CD14-positive monocyte (primary cell): ENCODE data around the gene WDR38. TPM values are rescaled to one million over a fixed set of nuclear protein-coding genes. Genes with fewer than 3 reads are reported as not detected.

ENCODE experiments used
- DNase-seq, 3 donors: peaks; one replicate each; pipeline ENCODE4 v3.0.0-alpha.2; 2011 to 2022
- H2AFZ ChIP-seq: 2 replicates; pipeline ENCODE4 v1.6.0; 2012; ENCODE audit warnings: mild to moderate bottlenecking, low read depth, low read length, inconsistent platforms; ENCODE audit not compliant: insufficient read depth, poor library complexity, severe bottlenecking
- H3K27ac ChIP-seq, 2 donors: 1 replicate in 1 of 2; 2 replicates in 1 of 2; pipeline ENCODE4 v1.5.1; 2012 to 2013; ENCODE audit warnings: low read length in 2 of 2, control low read depth in 1 of 2, inconsistent platforms in 1 of 2, low read depth in 1 of 2, mild to moderate bottlenecking in 1 of 2
- H3K27me3 ChIP-seq, 2 donors: one replicate each; pipeline versions ENCODE4 v1.6.0 to v1.6.1; 2011 to 2013; ENCODE audit warnings: low read length in 2 of 2; ENCODE audit not compliant: control insufficient read depth in 2 of 2, insufficient read depth in 2 of 2
- H3K36me3 ChIP-seq, 2 donors: replicated peaks in 1 of 2; 1 replicate in 1 of 2; 2 replicates in 1 of 2; pipeline versions ENCODE4 v1.5.1 to v1.6.1; 2012 to 2013; ENCODE audit warnings: low read length in 2 of 2, control low read depth in 1 of 2, inconsistent platforms in 1 of 2, mild to moderate bottlenecking in 1 of 2; ENCODE audit not compliant: insufficient read depth in 2 of 2, control insufficient read depth in 1 of 2
- H3K4me1 ChIP-seq, 2 donors: 1 replicate in 1 of 2; 2 replicates in 1 of 2; pipeline versions ENCODE4 v1.5.1 to v1.6.1; 2012 to 2013; ENCODE audit warnings: low read length in 2 of 2, control low read depth in 1 of 2, inconsistent platforms in 1 of 2, mild to moderate bottlenecking in 1 of 2, moderate library complexity in 1 of 2; ENCODE audit not compliant: insufficient read depth in 2 of 2, control insufficient read depth in 1 of 2
- H3K4me2 ChIP-seq: replicated peaks from 2 replicates; pipeline ENCODE3; 2012; ENCODE audit warnings: low read length, moderate library complexity, mild to moderate bottlenecking; ENCODE audit not compliant: poor library complexity, severe bottlenecking; ENCODE audit errors: extremely low read depth
- H3K4me3 ChIP-seq, 3 experiments: fragments of 200-600 bp in 1 of 3; sonication (generic) in 1 of 3; replicated peaks in 1 of 3; 1 replicate in 2 of 3; 2 replicates in 1 of 3; pipeline ENCODE4 v1.5.1; 2011 to 2013; ENCODE audit warnings: low read length in 3 of 3, mild to moderate bottlenecking in 3 of 3, control low read depth in 2 of 3, low read depth in 2 of 3, inconsistent platforms in 1 of 3, moderate library complexity in 1 of 3
- H3K79me2 ChIP-seq: 2 replicates; pipeline ENCODE4 v1.6.0; 2012; ENCODE audit warnings: mild to moderate bottlenecking, control low read depth, inconsistent platforms, low read length, moderate library complexity; ENCODE audit not compliant: insufficient read depth
- H3K9ac ChIP-seq: 2 replicates; pipeline ENCODE4 v1.6.0; 2017; ENCODE audit warnings: low read length, mild to moderate bottlenecking; ENCODE audit not compliant: insufficient read depth, poor library complexity, severe bottlenecking
- H3K9me3 ChIP-seq, 2 donors: replicated peaks in 1 of 2; 1 replicate in 1 of 2; 2 replicates in 1 of 2; pipeline versions ENCODE4 v1.5.1 to v1.6.1; 2012 to 2013; ENCODE audit warnings: low read length in 2 of 2, control low read depth in 1 of 2; ENCODE audit not compliant: control insufficient read depth in 1 of 2, insufficient read depth in 1 of 2
- H4K20me1 ChIP-seq: 2 replicates; pipeline ENCODE4 v1.6.0; 2012; ENCODE audit warnings: mild to moderate bottlenecking, low read length, control low read depth, moderate library complexity; ENCODE audit not compliant: insufficient read depth
- H3K27ac Mint-ChIP-seq, 7 donors: one replicate each; pipeline ENCODE4 v1.8.0; 2020; ENCODE audit warnings: mild to moderate bottlenecking in 7 of 7, mixed read lengths in 7 of 7, moderate library complexity in 6 of 7, inconsistent platforms in 2 of 7
- H3K27me3 Mint-ChIP-seq, 3 donors: one replicate each; pipeline ENCODE4 v1.8.0; 2021 to 2022; ENCODE audit warnings: low read depth in 3 of 3, mild to moderate bottlenecking in 3 of 3, mixed read lengths in 3 of 3, moderate library complexity in 3 of 3, inconsistent platforms in 1 of 3
- H3K36me3 Mint-ChIP-seq, 2 donors: one replicate each; pipeline ENCODE4 v1.8.0; 2020; ENCODE audit warnings: mixed read lengths in 2 of 2, inconsistent platforms in 1 of 2, mild to moderate bottlenecking in 1 of 2
- H3K4me1 Mint-ChIP-seq: one replicate; pipeline ENCODE4 v1.8.0; 2020; ENCODE audit warnings: mild to moderate bottlenecking, mixed read lengths
- H3K4me3 Mint-ChIP-seq, 2 donors: one replicate each; pipeline ENCODE4 v1.8.0; 2020; ENCODE audit warnings: mild to moderate bottlenecking in 2 of 2, mixed read lengths in 2 of 2, moderate library complexity in 1 of 2
- H3K9me3 Mint-ChIP-seq, 7 donors: one replicate each; pipeline ENCODE4 v1.8.0; 2020 to 2022; ENCODE audit warnings: mixed read lengths in 7 of 7, mild to moderate bottlenecking in 6 of 7, moderate library complexity in 6 of 7, inconsistent platforms in 2 of 7
- WGBS: methylation state at CpG from one replicate; pipeline ENCODE4 v1.1.5; 2013; ENCODE audit warnings: missing lambda C conversion rate; ENCODE audit not compliant: insufficient coverage; 5-methylcytosine and 5-hydroxymethylcytosine counted together
- intact Hi-C, 2 donors: fragments of 100-400 bp; cut with micrococcal nuclease; formaldehyde crosslinking; loops; one replicate each; pipeline versions ENCODE4 v1.15.0 to v1.15.1; 2023
- polyA plus RNA-seq, 3 donors: library from polyadenylated mRNA; depleted of rRNA in 1 of 3; unstranded in 2 of 3; stranded (reverse) in 1 of 3; fragments of 300-500 nt in 2 of 3; fragments of >200 nt in 1 of 3; fragmentation: Illumina TruSeq in 2 of 3; gene quantifications; 1 replicate in 2 of 3; 2 replicates in 1 of 3; pipeline ENCODE4 v1.2.3, GENCODE V29; 2012 to 2021
- TF ChIP-seq, protein P1 (sequence below): fragments of 200-600 bp; IDR thresholded peaks from one replicate; pipeline ENCODE4 v1.8.0; 2022; ENCODE audit warnings: antibody characterized with exemption, mild to moderate bottlenecking

WDR38 gene
- polyA plus RNA-seq, 3 donors = not detected

- no peak overlapping the region for H3K9ac ChIP-seq
Measured at GRCh38 chr9:124855566-124855943, 2.3 kb downstream of the WDR38 start.

GRCh38 chr9:124855944-124856765, 2.9 kb downstream of the WDR38 start:
- H3K9me3 Mint-ChIP-seq = no peaks in the 10 kb centered on the region
- peaks cover 28% of the 10 kb centered on the region for H3K4me1 Mint-ChIP-seq
- peaks cover 4 to 12% (median 5%) of the 10 kb centered on the region in 3 donors for H3K27me3 Mint-ChIP-seq
- H3K36me3 Mint-ChIP-seq = peaks cover 36 to 40% of the 10 kb centered on the region in 2 donors
- Histone ChIP-seq H3K27ac (peak overlapping the region in 1 of 2 donors; percentile 9), H3K27me3 (no peaks in the 10 kb centered on the region), H3K36me3 (peaks cover 38 to 44% of the 10 kb centered on the region in 2 donors), H2AFZ (no peak overlapping the region), H4K20me1 (peaks cover 53% of the 10 kb centered on the region), H3K4me1 (peaks cover 19 to 29% of the 10 kb centered on the region in 2 donors), H3K9ac (no peak overlapping the region), H3K9me3 (no peaks in the 10 kb centered on the region), H3K4me3 (no peak overlapping the region), H3K79me2 (peaks cover 25% of the 10 kb centered on the region), H3K4me2 (no peak overlapping the region)
- no peak overlapping the region for H3K4me3 Mint-ChIP-seq
- intact Hi-C loops = no loop called here
- DNase-seq = no peak
- 71% methylated on average over 14 of the region's 16 CpGs for WGBS
- TF ChIP-seq, protein P1, sequence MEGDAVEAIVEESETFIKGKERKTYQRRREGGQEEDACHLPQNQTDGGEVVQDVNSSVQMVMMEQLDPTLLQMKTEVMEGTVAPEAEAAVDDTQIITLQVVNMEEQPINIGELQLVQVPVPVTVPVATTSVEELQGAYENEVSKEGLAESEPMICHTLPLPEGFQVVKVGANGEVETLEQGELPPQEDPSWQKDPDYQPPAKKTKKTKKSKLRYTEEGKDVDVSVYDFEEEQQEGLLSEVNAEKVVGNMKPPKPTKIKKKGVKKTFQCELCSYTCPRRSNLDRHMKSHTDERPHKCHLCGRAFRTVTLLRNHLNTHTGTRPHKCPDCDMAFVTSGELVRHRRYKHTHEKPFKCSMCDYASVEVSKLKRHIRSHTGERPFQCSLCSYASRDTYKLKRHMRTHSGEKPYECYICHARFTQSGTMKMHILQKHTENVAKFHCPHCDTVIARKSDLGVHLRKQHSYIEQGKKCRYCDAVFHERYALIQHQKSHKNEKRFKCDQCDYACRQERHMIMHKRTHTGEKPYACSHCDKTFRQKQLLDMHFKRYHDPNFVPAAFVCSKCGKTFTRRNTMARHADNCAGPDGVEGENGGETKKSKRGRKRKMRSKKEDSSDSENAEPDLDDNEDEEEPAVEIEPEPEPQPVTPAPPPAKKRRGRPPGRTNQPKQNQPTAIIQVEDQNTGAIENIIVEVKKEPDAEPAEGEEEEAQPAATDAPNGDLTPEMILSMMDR = no peak
- H3K27ac Mint-ChIP-seq = peak overlapping the region in 1 of 7 donors; percentile 74

More at GRCh38 chr9:124855566-124855943, 2.3 kb downstream of the WDR38 start:
- WGBS = 84% methylated on average over 18 of the region's 18 CpGs
- peaks cover 36 to 40% of the 10 kb centered on the region in 2 donors for H3K36me3 Mint-ChIP-seq
- Histone ChIP-seq H3K4me2 (no peak overlapping the region), H3K79me2 (peaks cover 19% of the 10 kb centered on the region), H3K4me3 (no peak overlapping the region), H4K20me1 (peaks cover 47% of the 10 kb centered on the region), H3K27me3 (no peaks in the 10 kb centered on the region), H3K36me3 (peaks cover 38 to 40% of the 10 kb centered on the region in 2 donors), H3K27ac (no peak overlapping the region), H3K9me3 (no peaks in the 10 kb centered on the region), H3K4me1 (peaks cover 13 to 23% of the 10 kb centered on the region in 2 donors), H2AFZ (no peak overlapping the region)
- no peak overlapping the region for H3K4me3 Mint-ChIP-seq
- intact Hi-C loops = no loop called here
- TF ChIP-seq, protein P1 = no peak
- DNase-seq = no peak
- H3K27ac Mint-ChIP-seq = peak overlapping the region in 3 of 7 donors; percentile 6 to 73 (median 70)
- H3K27me3 Mint-ChIP-seq = peaks cover 5 to 13% (median 6%) of the 10 kb centered on the region in 3 donors
- H3K4me1 Mint-ChIP-seq = peaks cover 22% of the 10 kb centered on the region
- no peaks in the 10 kb centered on the region for H3K9me3 Mint-ChIP-seq
